ENCODE measurements around the gene SRGAP2B.
"Not testable (repeated sequence)": the region's sequence is repeated elsewhere in the genome, so short reads cannot be mapped to it uniquely, and the experiment has no call there.

- not testable (repeated sequence) for TF ChIP-seq CTCF (IDR thresholded peaks at IDR 0.05; ENCODE audit: low read depth, low read length, missing input control); RAD21 (IDR thresholded peaks at IDR 0.05); REST (IDR thresholded peaks at IDR 0.05); EGR1 (IDR thresholded peaks at IDR 0.05; ENCODE audit: low read depth in 2 of 2); SP1 (IDR thresholded peaks at IDR 0.05)
Measured at GRCh38 chr1:144913977-144914734, 181.0 kb downstream of the SRGAP2B start.

Measured in liver (tissue), 3 donors.